H9 (cell line): ENCODE results near the gene TPRX2. TPM values are rescaled to one million over a fixed set of nuclear protein-coding genes. Genes with fewer than 3 reads are reported as not detected.
"Not testable (repeated sequence)": the region's sequence is repeated elsewhere in the genome, so short reads cannot be mapped to it uniquely, and the experiment has no call there.

Experiments used
- DNase-seq: peaks from one replicate; pipeline ENCODE4 v3.0.0-alpha.2; 2017
- H2AFZ ChIP-seq: one replicate; pipeline ENCODE4 v1.6.1; 2013; ENCODE audit warnings: mild to moderate bottlenecking, low read length, control low read depth, moderate library complexity
- H2AK5ac ChIP-seq: 2 replicates; pipeline ENCODE4 v1.6.1; 2013; ENCODE audit warnings: low read length, control low read depth, mixed read lengths; ENCODE audit not compliant: insufficient read length
- H2BK120ac ChIP-seq: one replicate; pipeline ENCODE4 v1.6.1; 2013; ENCODE audit warnings: low read depth, mild to moderate bottlenecking, low read length, control low read depth, inconsistent platforms; ENCODE audit not compliant: poor library complexity, severe bottlenecking
- H2BK12ac ChIP-seq: 2 replicates; pipeline ENCODE4 v1.6.1; 2013; ENCODE audit warnings: low read length, control low read depth, mixed read lengths, low read depth; ENCODE audit not compliant: insufficient read length
- H2BK15ac ChIP-seq: 2 replicates; pipeline ENCODE4 v1.6.1; 2013; ENCODE audit warnings: low read depth, low read length, control low read depth
- H2BK20ac ChIP-seq: one replicate; pipeline ENCODE4 v1.6.1; 2013; ENCODE audit warnings: low read depth, mild to moderate bottlenecking, low read length, control low read depth, inconsistent platforms; ENCODE audit not compliant: poor library complexity, severe bottlenecking
- H2BK5ac ChIP-seq: 2 replicates; pipeline ENCODE4 v1.6.1; 2013; ENCODE audit warnings: low read length, control low read depth, mixed read lengths; ENCODE audit not compliant: insufficient read length
- H3K14ac ChIP-seq: 2 replicates; pipeline ENCODE4 v1.6.1; 2013; ENCODE audit warnings: low read length, control low read depth; ENCODE audit not compliant: insufficient read depth
- H3K18ac ChIP-seq: 2 replicates; pipeline ENCODE4 v1.6.1; 2013; ENCODE audit warnings: low read depth, mild to moderate bottlenecking, mixed read lengths, low read length, control low read depth; ENCODE audit not compliant: insufficient read length
- H3K23ac ChIP-seq: 2 replicates; pipeline ENCODE4 v1.6.1; 2013; ENCODE audit warnings: low read length, control low read depth, mixed read lengths, low read depth; ENCODE audit not compliant: insufficient read length
- H3K23me2 ChIP-seq: 2 replicates; pipeline ENCODE4 v1.6.1; 2013; ENCODE audit warnings: low read depth, mild to moderate bottlenecking, mixed read lengths, low read length, control low read depth; ENCODE audit not compliant: insufficient read length, poor library complexity, severe bottlenecking
- H3K27ac ChIP-seq: 2 replicates; pipeline ENCODE4 v1.5.1; 2013; ENCODE audit warnings: low read length, control low read depth, mixed read lengths, low read depth; ENCODE audit not compliant: insufficient read length
- H3K27me3 ChIP-seq: 2 replicates; pipeline ENCODE4 v1.6.1; 2013; ENCODE audit warnings: low read length, control low read depth, inconsistent platforms; ENCODE audit not compliant: insufficient read depth
- H3K4ac ChIP-seq: 2 replicates; pipeline ENCODE4 v1.6.1; 2013; ENCODE audit warnings: low read depth, mild to moderate bottlenecking, control low read depth, inconsistent platforms, low read length, moderate library complexity
- H3K4me1 ChIP-seq: 2 replicates; pipeline ENCODE4 v1.6.1; 2013; ENCODE audit warnings: low read length, control low read depth, inconsistent platforms; ENCODE audit not compliant: insufficient read depth
- H3K4me2 ChIP-seq: 2 replicates; pipeline ENCODE4 v1.6.1; 2013; ENCODE audit warnings: low read length, control low read depth, mixed read lengths; ENCODE audit not compliant: insufficient read length, insufficient read depth
- H3K56ac ChIP-seq: 2 replicates; pipeline ENCODE4 v1.6.1; 2013; ENCODE audit warnings: low read depth, mild to moderate bottlenecking, mixed read lengths, low read length, control low read depth; ENCODE audit not compliant: insufficient read length
- H3K79me1 ChIP-seq: 2 replicates; pipeline ENCODE4 v1.6.1; 2013; ENCODE audit warnings: low read depth, mild to moderate bottlenecking, moderate library complexity, low read length, control low read depth, inconsistent platforms; ENCODE audit not compliant: insufficient read depth, poor library complexity, severe bottlenecking
- H3K79me2 ChIP-seq: 2 replicates; pipeline ENCODE4 v1.6.1; 2013; ENCODE audit warnings: low read length, control low read depth, inconsistent platforms; ENCODE audit not compliant: insufficient read depth
- H3K9ac ChIP-seq: 2 replicates; pipeline ENCODE4 v1.6.1; 2013; ENCODE audit warnings: low read length, control low read depth, mixed read lengths; ENCODE audit not compliant: insufficient read length; ENCODE audit errors: extremely low read depth
- H3K9me3 ChIP-seq: one replicate; pipeline ENCODE4 v1.6.1; 2013; ENCODE audit warnings: low read depth, low read length, inconsistent platforms; ENCODE audit not compliant: control insufficient read depth
- H3T11ph ChIP-seq: one replicate; pipeline ENCODE4 v1.6.1; 2013; ENCODE audit warnings: mild to moderate bottlenecking, low read length, control low read depth, inconsistent platforms
- H4K20me1 ChIP-seq: one replicate; pipeline ENCODE4 v1.6.1; 2013; ENCODE audit not compliant: control insufficient read depth, insufficient read length, insufficient read depth
- H4K5ac ChIP-seq: 2 replicates; pipeline ENCODE4 v1.6.1; 2013; ENCODE audit warnings: low read depth, mild to moderate bottlenecking, mixed read lengths, low read length, control low read depth; ENCODE audit not compliant: insufficient read length
- H4K8ac ChIP-seq: replicated peaks from 2 replicates; pipeline ENCODE4 v1.6.1; 2013; ENCODE audit warnings: low read length, control low read depth, mixed read lengths, low read depth; ENCODE audit not compliant: insufficient read length
- H4K91ac ChIP-seq: 2 replicates; pipeline ENCODE4 v1.6.1; 2013; ENCODE audit warnings: low read depth, mild to moderate bottlenecking, moderate library complexity, mixed read lengths, low read length, control low read depth; ENCODE audit not compliant: insufficient read length
- H3K27ac Mint-ChIP-seq, 3 experiments: 2 replicates in 2 of 3; 3 replicates in 1 of 3; pipeline ENCODE4 v1.8.0; 2020 to 2021; ENCODE audit warnings: mixed read lengths in 3 of 3, mild to moderate bottlenecking in 1 of 3, moderate library complexity in 1 of 3
- H3K27me3 Mint-ChIP-seq: 2 replicates; pipeline ENCODE4 v1.8.0; 2021; ENCODE audit warnings: low read depth, mild to moderate bottlenecking, moderate library complexity, mixed read lengths
- H3K36me3 Mint-ChIP-seq, 3 experiments: 2 replicates in 2 of 3; 3 replicates in 1 of 3; pipeline ENCODE4 v1.8.0; 2020 to 2021; ENCODE audit warnings: low read depth in 3 of 3, mixed read lengths in 3 of 3; ENCODE audit not compliant: insufficient read depth in 1 of 3
- H3K4me1 Mint-ChIP-seq, 2 experiments: 2 replicates each; pipeline ENCODE4 v1.8.0; 2020; ENCODE audit warnings: mixed read lengths in 2 of 2
- H3K4me3 Mint-ChIP-seq, 2 experiments: 2 replicates in 1 of 2; 3 replicates in 1 of 2; pipeline ENCODE4 v1.8.0; 2020 to 2021; ENCODE audit warnings: mild to moderate bottlenecking in 2 of 2, mixed read lengths in 2 of 2, moderate library complexity in 1 of 2
- H3K9me3 Mint-ChIP-seq, 2 experiments: 2 replicates in 1 of 2; 3 replicates in 1 of 2; pipeline ENCODE4 v1.8.0; 2020; ENCODE audit warnings: mild to moderate bottlenecking in 2 of 2, mixed read lengths in 2 of 2, moderate library complexity in 1 of 2
- CTCF ChIP-seq: fragments of 200-600 bp; sonication (generic); conservative IDR thresholded peaks from 3 replicates; pipeline ENCODE4 v1.8.0; 2021; ENCODE audit warnings: antibody characterized with exemption, mild to moderate bottlenecking
- WGBS: extraction: QIAGEN DNeasy Blood & Tissue Kit; methylation state at CpG from one replicate; pipeline ENCODE4 v1.1.7; 2013; ENCODE audit warnings: missing lambda C conversion rate, low lambda C conversion rate, mixed read lengths; ENCODE audit not compliant: insufficient read length; ENCODE audit errors: extremely low coverage; 5-methylcytosine and 5-hydroxymethylcytosine counted together
- total RNA-seq: library from RNA; stranded (reverse); gene quantifications from 2 replicates; pipeline ENCODE4 v1.2.1, GENCODE V29; 2021

TPRX2 gene
- total RNA-seq, 1 experiment from 2014 or later = not detected

DNA sequence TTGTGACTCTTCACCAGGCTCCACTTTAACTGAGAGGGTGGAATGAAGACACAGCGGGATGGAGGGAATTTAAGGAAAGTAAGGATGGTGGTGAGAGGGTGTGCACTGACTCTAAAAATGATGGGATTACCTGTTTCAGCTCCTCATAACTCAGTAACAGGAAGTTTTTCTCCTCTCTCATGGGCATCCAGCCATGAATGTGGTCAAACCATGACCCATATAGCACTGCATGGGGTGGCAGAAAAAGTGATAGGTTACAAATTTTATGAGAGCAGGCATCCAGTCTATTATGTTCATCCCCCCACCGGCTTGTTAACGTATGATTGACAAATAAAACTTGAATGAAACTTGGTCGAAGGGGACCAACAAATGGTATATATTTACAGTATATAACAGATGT is 19.9 kb downstream of the TPRX2 start:
- no peak for TF ChIP-seq CTCF
- H2BK15ac ChIP-seq = no peak overlapping the region
- no peaks in the 10 kb centered on the region for H3K27me3 ChIP-seq
- H3K9ac ChIP-seq = no peak overlapping the region
- H3K56ac ChIP-seq = no peak overlapping the region
- H4K5ac ChIP-seq = no peak overlapping the region
- H4K20me1 ChIP-seq = no peaks in the 10 kb centered on the region
- Mint-ChIP-seq H3K36me3 (peaks cover 0 to 4% (median 0%) of the 10 kb centered on the region in 3 experiments; a peak in 2 of 7 replicates), H3K27me3 (peaks cover 7% of the 10 kb centered on the region), H3K27ac (no peak overlapping the region), H3K9me3 (peaks cover 2 to 4% of the 10 kb centered on the region in 2 experiments; a peak in 1 of 5 replicates), H3K4me3 (no peak overlapping the region), H3K4me1 (no peaks in the 10 kb centered on the region)
- no peak overlapping the region for H3K18ac ChIP-seq
- no peaks in the 10 kb centered on the region for H3K79me2 ChIP-seq
- no peaks in the 10 kb centered on the region for H3K4me1 ChIP-seq
- no peaks in the 10 kb centered on the region for H3K23me2 ChIP-seq
- no peak overlapping the region for H4K8ac ChIP-seq
- H3K14ac ChIP-seq = no peak overlapping the region
- no peak overlapping the region for H3K27ac ChIP-seq
- no CpG with 5 or more reads among the region's 4 CpGs for WGBS
- H2AK5ac ChIP-seq = no peak overlapping the region
- H3K79me1 ChIP-seq = no peaks in the 10 kb centered on the region
- H3K23ac ChIP-seq = no peak overlapping the region
- DNase-seq = no peak
- H3T11ph ChIP-seq = no peak overlapping the region
- H2BK12ac ChIP-seq = no peak overlapping the region
- H2BK20ac ChIP-seq = no peak overlapping the region
- H2BK120ac ChIP-seq = no peak overlapping the region
- no peaks in the 10 kb centered on the region for H3K9me3 ChIP-seq
- no peak overlapping the region for H3K4ac ChIP-seq
- H3K4me2 ChIP-seq = no peak overlapping the region
- no peak overlapping the region for H2BK5ac ChIP-seq
- no peak overlapping the region for H2AFZ ChIP-seq
- no peak overlapping the region for H4K91ac ChIP-seq

GRCh38 chr19:47879385-47879784 is 20.4 kb downstream of the TPRX2 start:
- H3K27me3 Mint-ChIP-seq, H3K9ac ChIP-seq, H3K23me2 ChIP-seq, H3K4me2 ChIP-seq, H3K14ac ChIP-seq, H3K23ac ChIP-seq, H4K91ac ChIP-seq, H3K36me3 Mint-ChIP-seq, H3K4me3 Mint-ChIP-seq, H3K79me1 ChIP-seq, H2BK120ac ChIP-seq, H2AFZ ChIP-seq, H3K27me3 ChIP-seq, H3K18ac ChIP-seq, H3K4ac ChIP-seq, DNase-seq, H2BK5ac ChIP-seq, H2BK15ac ChIP-seq, H2BK20ac ChIP-seq, H3K4me1 ChIP-seq, H2AK5ac ChIP-seq, H3K27ac ChIP-seq, H3K79me2 ChIP-seq, H4K5ac ChIP-seq, H3T11ph ChIP-seq, H3K9me3 Mint-ChIP-seq, H3K56ac ChIP-seq, H3K9me3 ChIP-seq, H4K8ac ChIP-seq, H3K4me1 Mint-ChIP-seq, H3K27ac Mint-ChIP-seq, H4K20me1 ChIP-seq, H2BK12ac ChIP-seq: not testable (repeated sequence)
- WGBS = no CpG with 5 or more reads among the region's 4 CpGs
